ENCODE measurements around the gene ATOSB. TPM values are rescaled to one million over a fixed set of nuclear protein-coding genes. Genes with fewer than 3 reads are reported as not detected.

The ATOSB gene
- total RNA-seq, 6 experiments from 2014 or later, result 3.7 to 6.9 (median 5.8) TPM

- 81% methylated on average over 7 of the region's 7 CpGs for WGBS (ENCODE audit: insufficient coverage, low coverage, low lambda C conversion rate, missing lambda C conversion rate)
- intact Hi-C loops (cut with DNase I), result no loop called here
- TF ChIP-seq POLR2A (IDR thresholded peaks at IDR 0.05), result no peak
- TF ChIP-seq CTCF (IDR thresholded peaks at IDR 0.05), result no peak
- Histone ChIP-seq H3K27me3 (no peaks in the 10 kb centered on the region), H3K36me3 (no peaks in the 10 kb centered on the region), H3K9me3 (no peaks in the 10 kb centered on the region), H3K27ac (no peak overlapping the region), H3K4me1 (peaks cover 0 to 15% (median 0%) of the 10 kb centered on the region in 4 donors), H3K4me3 (no peak overlapping the region)
- ATAC-seq, result no peak
- no peak for DNase-seq
Measured at GRCh38 chr9:35135988-35136387, 20.3 kb upstream of the ATOSB start.

DNA sequence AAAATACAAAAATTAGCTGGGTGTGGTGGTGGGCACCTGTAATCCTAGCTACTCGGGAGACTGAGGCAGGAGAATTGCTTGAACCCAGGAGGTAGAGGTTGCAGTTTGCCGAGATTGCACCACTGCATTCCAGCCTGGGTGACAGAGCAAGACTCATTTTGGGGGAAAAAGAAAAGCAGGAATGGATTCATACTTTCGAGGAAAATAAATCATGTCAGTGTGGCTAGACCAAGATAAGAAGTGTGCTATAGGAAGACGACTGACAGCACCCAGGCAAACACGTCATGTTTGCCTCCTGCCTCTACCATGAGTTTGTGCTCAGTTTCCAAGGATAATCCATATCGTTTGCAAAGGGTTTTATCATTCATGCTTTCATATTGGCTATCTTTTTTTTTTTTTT, 19.3 kb upstream of the ATOSB start:
- Histone ChIP-seq H3K9me3 (no peaks in the 10 kb centered on the region), H3K36me3 (no peaks in the 10 kb centered on the region), H3K4me1 (peaks cover 0 to 15% (median 0%) of the 10 kb centered on the region in 4 donors), H3K27ac (no peak overlapping the region), H3K4me3 (no peak overlapping the region), H3K27me3 (no peaks in the 10 kb centered on the region)
- no peak for ATAC-seq
- DNase-seq, result no peak
- TF ChIP-seq CTCF (IDR thresholded peaks at IDR 0.05) (no peak), POLR2A (IDR thresholded peaks at IDR 0.05) (no peak)
- WGBS (ENCODE audit: insufficient coverage, low coverage, low lambda C conversion rate, missing lambda C conversion rate), result 84% methylated on average over 6 of the region's 6 CpGs
- intact Hi-C loops (cut with DNase I), result no loop called here

DNA sequence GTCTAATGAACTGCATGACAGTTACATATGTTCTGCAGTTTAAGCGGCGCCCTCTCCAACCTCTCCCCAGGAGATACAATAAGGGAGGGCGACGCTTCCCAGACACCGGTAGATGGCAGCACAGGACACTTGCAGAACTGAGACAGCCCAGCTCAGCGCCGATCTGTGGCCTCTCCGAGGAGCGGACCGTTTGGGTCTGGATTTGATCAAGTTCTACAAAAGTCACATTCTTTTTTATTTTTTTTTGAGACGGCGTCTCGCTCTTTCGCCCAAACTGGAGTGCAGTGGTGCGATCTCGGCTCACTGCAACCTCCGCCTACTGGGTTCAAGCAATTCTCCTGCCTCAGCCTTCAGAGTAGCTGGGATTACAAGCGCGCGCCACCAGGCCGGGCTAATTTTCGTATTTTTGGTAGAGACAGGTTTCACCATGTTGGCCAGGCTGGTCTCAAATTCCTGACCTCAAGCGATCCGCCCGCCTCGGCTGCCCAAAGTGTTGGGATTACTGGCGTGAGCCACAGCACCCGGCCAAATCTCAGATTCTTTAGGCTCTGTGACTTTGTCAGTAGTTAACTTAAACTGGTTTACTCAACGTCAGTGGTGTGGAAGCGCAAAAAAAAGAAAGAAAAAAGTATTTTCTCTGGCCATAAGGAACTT, 1.4 kb upstream of the ATOSB start:
- peak; percentile 91 to 94 (median 92) for DNase-seq
- Histone ChIP-seq H3K27me3 (no peaks in the 10 kb centered on the region), H3K9me3 (no peaks in the 10 kb centered on the region), H3K4me1 (peaks cover 0 to 25% (median 8%) of the 10 kb centered on the region in 4 donors), H3K27ac (peak overlapping the region; percentile 43 to 85 (median 73)), H3K36me3 (no peaks in the 10 kb centered on the region), H3K4me3 (peak overlapping the region; percentile 47 to 64 (median 60))
- peak; percentile 72 to 78 (median 74) for ATAC-seq
- intact Hi-C loops (cut with DNase I), result loop anchor here (5.0 to 10.0 kb wide), 2 partner anchors 140 to 148 kb away; no protein-coding TSS in a partner anchor
- 13% methylated on average over 25 of the region's 30 CpGs for WGBS (ENCODE audit: insufficient coverage, low coverage, low lambda C conversion rate, missing lambda C conversion rate)
- TF ChIP-seq CTCF (IDR thresholded peaks at IDR 0.05), result peak; percentile 90 to 98 (median 96)
- no peak for TF ChIP-seq POLR2A (IDR thresholded peaks at IDR 0.05)

DNA sequence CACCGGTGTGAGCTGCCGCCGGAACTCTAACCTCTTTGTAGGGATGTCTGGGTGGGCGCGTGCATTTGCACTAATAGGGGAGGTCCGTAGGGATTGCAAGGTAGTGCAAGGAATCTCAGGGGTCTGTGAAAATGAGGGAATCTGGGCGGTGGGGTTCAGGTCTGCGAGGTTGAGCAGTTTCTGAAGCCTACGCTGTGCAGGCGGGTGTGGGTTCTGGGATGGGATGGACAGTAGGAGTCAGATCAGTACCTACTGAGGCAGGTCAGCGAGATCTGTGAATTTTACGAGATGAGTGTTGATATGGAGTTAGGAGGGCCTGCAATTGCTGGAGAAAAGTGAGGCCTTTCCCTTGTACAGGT, 856 bp upstream of the ATOSB start:
- H3K36me3 ChIP-seq, result no peaks in the 10 kb centered on the region
- H3K9me3 ChIP-seq, result no peaks in the 10 kb centered on the region
- TF ChIP-seq CTCF (IDR thresholded peaks at IDR 0.05) (no peak), POLR2A (IDR thresholded peaks at IDR 0.05) (peak; percentile 3)
- H3K27ac ChIP-seq, result peak overlapping the region; percentile 6 to 73 (median 48)
- peaks cover 0 to 28% (median 10%) of the 10 kb centered on the region in 4 donors for H3K4me1 ChIP-seq
- DNase-seq (no peak), ATAC-seq (peak in 1 of 4 donors; percentile 0)
- peak overlapping the region; percentile 47 to 64 (median 60) for H3K4me3 ChIP-seq
- WGBS (ENCODE audit: insufficient coverage, low coverage, low lambda C conversion rate, missing lambda C conversion rate), result 0% methylated on average over 7 of the region's 12 CpGs
- intact Hi-C loops (cut with DNase I), result loop anchor here (5.0 to 10.0 kb wide), 2 partner anchors 141 to 148 kb away; no protein-coding TSS in a partner anchor
- no peaks in the 10 kb centered on the region for H3K27me3 ChIP-seq

Measured in right lobe of liver (tissue), 6 donors.